MM.1S (cell line): ENCODE results near the gene PRM1.

Experiments
- DNase-seq: peaks from one replicate; pipeline ENCODE4 v3.0.0-alpha.2; 2015
- H2AFZ ChIP-seq: fragments of 300-600 bp; sonication (generic); 2 replicates; pipeline ENCODE4 v1.6.0; 2016; ENCODE audit warnings: antibody characterized with exemption, low read length
- H3F3A ChIP-seq: fragments of 300-600 bp; sonication (generic); 2 replicates; pipeline ENCODE4 v1.6.1; 2016; ENCODE audit warnings: mild to moderate bottlenecking, antibody characterized with exemption, low read length, moderate library complexity, mixed read lengths; ENCODE audit not compliant: insufficient read depth
- H3K27ac ChIP-seq: fragments of 300-600 bp; sonication (generic); 2 replicates; pipeline ENCODE4 v1.5.1; 2016; ENCODE audit warnings: mild to moderate bottlenecking, low read length
- H3K27me3 ChIP-seq: fragments of 300-600 bp; sonication (generic); replicated peaks from 2 replicates; pipeline ENCODE4 v1.6.0; 2016; ENCODE audit warnings: low read length; ENCODE audit not compliant: insufficient read depth
- H3K36me3 ChIP-seq: fragments of 300-600 bp; sonication (generic); replicated peaks from 2 replicates; pipeline ENCODE4 v1.6.1; 2016; ENCODE audit warnings: mild to moderate bottlenecking, low read length, mixed read lengths; ENCODE audit not compliant: insufficient read depth
- H3K4me1 ChIP-seq: fragments of 300-600 bp; sonication (generic); 2 replicates; pipeline ENCODE4 v1.6.1; 2016; ENCODE audit warnings: low read length, mixed read lengths
- H3K4me2 ChIP-seq: fragments of 300-600 bp; sonication (generic); 2 replicates; pipeline ENCODE4 v1.6.0; 2016; ENCODE audit warnings: low read depth, low read length
- H3K4me3 ChIP-seq: fragments of 300-600 bp; sonication (generic); 2 replicates; pipeline ENCODE4 v1.5.1; 2016; ENCODE audit warnings: low read length, mixed read lengths
- H3K79me2 ChIP-seq: fragments of 300-600 bp; sonication (generic); 2 replicates; pipeline ENCODE4 v1.6.1; 2016; ENCODE audit warnings: mixed run types, low read length, mixed read lengths
- H3K9ac ChIP-seq: fragments of 300-600 bp; sonication (generic); 2 replicates; pipeline ENCODE4 v1.6.1; 2016; ENCODE audit warnings: low read length, mixed read lengths
- H3K9me2 ChIP-seq: fragments of 300-600 bp; sonication (generic); replicated peaks from 2 replicates; pipeline ENCODE4 v1.6.1; 2016; ENCODE audit warnings: mild to moderate bottlenecking, low read length, mixed read lengths; ENCODE audit not compliant: insufficient read depth
- H3K9me3 ChIP-seq: fragments of 300-600 bp; sonication (generic); replicated peaks from 2 replicates; pipeline ENCODE4 v1.6.1; 2016; ENCODE audit warnings: mild to moderate bottlenecking, low read length, mixed read lengths; ENCODE audit not compliant: insufficient read depth
- H4K20me1 ChIP-seq: fragments of 300-600 bp; sonication (generic); 2 replicates; pipeline ENCODE4 v1.6.1; 2016; ENCODE audit warnings: mild to moderate bottlenecking, low read length, moderate library complexity, mixed read lengths; ENCODE audit not compliant: insufficient read depth
- EZH2 ChIP-seq: fragments of 300-600 bp; sonication (generic); optimal IDR thresholded peaks from 2 replicates; pipeline ENCODE3; 2017; ENCODE audit warnings: low read depth, mild to moderate bottlenecking, antibody characterized with exemption, low read length, mixed read lengths
- EZH2phosphoT487 ChIP-seq: fragments of 300-600 bp; sonication (generic); IDR thresholded peaks from 2 replicates; pipeline ENCODE4 v1.6.1; 2018; ENCODE audit warnings: antibody characterized with exemption, low read length
- TF ChIP-seq, protein P1 (sequence below): fragments of 300-600 bp; sonication (generic); IDR thresholded peaks from 2 replicates; pipeline ENCODE4 v1.5.1; 2016; ENCODE audit warnings: antibody characterized with exemption, low read length, mixed read lengths

PRM1 gene

DNA sequence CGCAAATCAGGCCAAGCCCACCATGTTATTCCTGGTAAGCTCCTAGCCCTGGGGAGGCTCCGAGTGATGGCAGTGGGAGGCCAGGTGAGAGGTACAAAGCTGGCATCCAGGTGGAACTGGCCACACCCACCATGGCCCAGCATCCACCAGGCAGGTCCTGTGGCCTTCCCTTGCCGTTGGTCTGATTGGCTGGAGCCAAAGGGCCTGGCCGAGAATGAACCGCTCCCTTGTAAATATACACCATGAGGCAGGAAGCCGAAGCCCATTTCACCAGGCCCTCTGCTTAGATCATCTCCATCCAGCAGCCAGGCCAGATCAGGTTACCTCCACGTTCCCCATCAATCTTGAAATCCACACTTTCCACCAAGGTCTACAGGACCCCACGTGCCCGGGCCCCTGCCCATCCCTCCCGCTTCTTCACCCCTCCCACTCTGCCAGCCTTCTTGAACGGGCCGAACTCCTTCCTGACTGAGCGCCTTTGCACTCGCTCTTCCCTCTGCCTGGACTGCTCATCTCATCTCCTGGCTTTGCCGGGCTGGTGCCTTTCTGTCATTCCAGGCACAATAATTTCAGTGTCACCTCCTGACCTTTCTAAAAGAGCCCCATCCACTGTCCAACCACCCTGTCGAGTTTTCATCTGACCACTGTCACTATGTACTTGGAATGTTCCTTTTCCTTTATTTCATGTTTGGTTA is 30.9 kb downstream of the PRM1 start:
- H3K79me2 ChIP-seq, result peaks cover 4% of the 10 kb centered on the region
- H3K9ac ChIP-seq, result no peak overlapping the region
- no peaks in the 10 kb centered on the region for H3K27me3 ChIP-seq
- no peak for DNase-seq
- H4K20me1 ChIP-seq, result no peaks in the 10 kb centered on the region
- no peaks in the 10 kb centered on the region for H3K9me3 ChIP-seq
- H3K27ac ChIP-seq, result no peak overlapping the region
- H3K9me2 ChIP-seq, result no peaks in the 10 kb centered on the region
- H3K4me3 ChIP-seq, result no peak overlapping the region
- TF ChIP-seq EZH2, result no peak
- TF ChIP-seq, protein P1, sequence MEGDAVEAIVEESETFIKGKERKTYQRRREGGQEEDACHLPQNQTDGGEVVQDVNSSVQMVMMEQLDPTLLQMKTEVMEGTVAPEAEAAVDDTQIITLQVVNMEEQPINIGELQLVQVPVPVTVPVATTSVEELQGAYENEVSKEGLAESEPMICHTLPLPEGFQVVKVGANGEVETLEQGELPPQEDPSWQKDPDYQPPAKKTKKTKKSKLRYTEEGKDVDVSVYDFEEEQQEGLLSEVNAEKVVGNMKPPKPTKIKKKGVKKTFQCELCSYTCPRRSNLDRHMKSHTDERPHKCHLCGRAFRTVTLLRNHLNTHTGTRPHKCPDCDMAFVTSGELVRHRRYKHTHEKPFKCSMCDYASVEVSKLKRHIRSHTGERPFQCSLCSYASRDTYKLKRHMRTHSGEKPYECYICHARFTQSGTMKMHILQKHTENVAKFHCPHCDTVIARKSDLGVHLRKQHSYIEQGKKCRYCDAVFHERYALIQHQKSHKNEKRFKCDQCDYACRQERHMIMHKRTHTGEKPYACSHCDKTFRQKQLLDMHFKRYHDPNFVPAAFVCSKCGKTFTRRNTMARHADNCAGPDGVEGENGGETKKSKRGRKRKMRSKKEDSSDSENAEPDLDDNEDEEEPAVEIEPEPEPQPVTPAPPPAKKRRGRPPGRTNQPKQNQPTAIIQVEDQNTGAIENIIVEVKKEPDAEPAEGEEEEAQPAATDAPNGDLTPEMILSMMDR, result no peak
- TF ChIP-seq EZH2phosphoT487, result no peak
- no peaks in the 10 kb centered on the region for H3K36me3 ChIP-seq
- no peak overlapping the region for H2AFZ ChIP-seq
- peaks cover 16% of the 10 kb centered on the region for H3K4me1 ChIP-seq
- no peak overlapping the region for H3K4me2 ChIP-seq
- no peaks in the 10 kb centered on the region for H3F3A ChIP-seq

DNA sequence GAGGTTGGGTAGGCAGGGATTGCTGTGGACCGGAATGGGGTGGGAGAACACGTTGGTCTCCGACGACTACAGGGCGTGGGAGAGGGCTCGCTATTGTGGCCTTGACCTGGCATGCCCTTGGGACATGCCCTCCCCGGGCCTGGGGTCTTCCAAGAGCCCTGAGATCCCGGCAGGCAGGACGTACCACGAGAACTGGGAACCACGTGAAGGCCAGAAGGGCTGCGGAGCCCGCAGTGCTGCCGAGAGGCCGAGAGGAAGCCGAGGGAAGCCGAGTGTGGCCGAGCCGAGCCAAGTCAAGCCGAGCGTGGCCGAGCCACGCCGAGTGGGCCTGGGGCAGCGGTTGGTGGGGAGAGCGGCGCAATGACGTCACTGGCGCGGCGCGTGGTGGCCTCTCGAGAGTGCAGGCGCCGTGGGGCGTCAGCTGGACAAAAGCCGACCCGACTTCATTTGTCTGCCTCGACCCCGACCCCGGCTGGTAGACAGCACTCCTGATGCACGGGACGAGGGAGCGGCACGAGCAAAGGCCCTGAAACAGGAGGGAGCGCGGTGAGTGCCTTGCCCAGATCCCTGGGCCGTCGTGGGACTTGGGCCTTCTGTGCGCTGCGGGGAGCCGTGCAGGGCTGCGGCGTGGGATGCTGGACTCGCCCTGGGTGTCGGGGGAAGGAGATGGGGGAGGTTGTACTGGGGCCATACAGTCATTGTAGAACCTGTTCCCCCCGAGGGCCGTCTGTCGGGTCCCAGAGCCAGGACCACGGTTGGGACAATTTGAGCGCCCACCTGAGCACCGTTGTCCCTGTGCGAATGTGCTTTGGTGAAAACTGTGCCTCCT is 31.7 kb downstream of the PRM1 start:
- H3F3A ChIP-seq, result no peaks in the 10 kb centered on the region
- no peak for DNase-seq
- no peak for TF ChIP-seq EZH2phosphoT487
- no peak for TF ChIP-seq EZH2
- TF ChIP-seq, protein P1, result no peak
- H3K27ac ChIP-seq, result no peak overlapping the region
- peaks cover under 1% of the 10 kb centered on the region for H3K79me2 ChIP-seq
- no peaks in the 10 kb centered on the region for H3K36me3 ChIP-seq
- H3K9ac ChIP-seq, result no peak overlapping the region
- H3K27me3 ChIP-seq, result no peaks in the 10 kb centered on the region
- H3K9me2 ChIP-seq, result no peaks in the 10 kb centered on the region
- no peak overlapping the region for H2AFZ ChIP-seq
- no peak overlapping the region for H3K4me2 ChIP-seq
- no peak overlapping the region for H3K4me3 ChIP-seq
- peaks cover 17% of the 10 kb centered on the region for H3K4me1 ChIP-seq
- H3K9me3 ChIP-seq, result no peaks in the 10 kb centered on the region
- no peaks in the 10 kb centered on the region for H4K20me1 ChIP-seq

DNA sequence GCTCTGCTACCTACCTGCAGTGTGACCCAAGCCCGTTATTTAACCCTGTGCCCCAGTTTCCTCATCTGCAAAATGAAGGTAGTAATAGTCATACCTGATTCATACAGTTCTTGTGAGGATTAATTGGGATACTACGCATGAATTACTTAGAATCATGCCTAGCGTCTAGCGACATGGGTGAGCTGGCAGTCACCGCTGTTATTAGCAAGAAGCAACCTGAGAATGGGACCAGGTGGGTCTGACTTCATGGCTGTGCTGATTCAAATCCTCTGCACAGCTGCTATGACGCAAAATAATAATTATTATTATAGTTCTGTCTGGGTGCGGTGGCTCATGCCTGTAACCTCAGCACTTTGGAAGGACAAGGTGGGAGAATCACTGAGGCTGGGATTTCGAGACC is 33.0 kb downstream of the PRM1 start:
- TF ChIP-seq EZH2, result no peak
- TF ChIP-seq, protein P1, result no peak
- TF ChIP-seq EZH2phosphoT487, result no peak
- DNase-seq, result no peak
- no peaks in the 10 kb centered on the region for H3K36me3 ChIP-seq
- no peaks in the 10 kb centered on the region for H3K79me2 ChIP-seq
- H3K4me1 ChIP-seq, result peaks cover 17% of the 10 kb centered on the region
- H3K4me2 ChIP-seq, result no peak overlapping the region
- no peaks in the 10 kb centered on the region for H3F3A ChIP-seq
- H4K20me1 ChIP-seq, result no peaks in the 10 kb centered on the region
- H3K9me2 ChIP-seq, result no peaks in the 10 kb centered on the region
- H3K4me3 ChIP-seq, result no peak overlapping the region
- no peak overlapping the region for H2AFZ ChIP-seq
- H3K9me3 ChIP-seq, result no peaks in the 10 kb centered on the region
- no peaks in the 10 kb centered on the region for H3K27me3 ChIP-seq
- no peak overlapping the region for H3K9ac ChIP-seq
- H3K27ac ChIP-seq, result no peak overlapping the region
